HepG2 (cell line): ENCODE data around the gene ATPAF2. TPM values are rescaled to one million over a fixed set of nuclear protein-coding genes. Genes with fewer than 3 reads are reported as not detected.

Experiments
- DBP ChIP-seq: sonication (generic); formaldehyde crosslinking; IDR thresholded peaks from 2 replicates; pipeline ENCODE4 v1.4.0; 2020; ENCODE audit warnings: missing genetic modification reagents; ENCODE audit errors: not compliant biosample characterization
- DRAP1 ChIP-seq: IDR thresholded peaks from 2 replicates; pipeline ENCODE4 v1.6.1; 2016; ENCODE audit warnings: missing genetic modification reagents, missing compliant biosample characterization
- GPBP1L1 ChIP-seq: sonication (generic); formaldehyde crosslinking; IDR thresholded peaks from 2 replicates; pipeline ENCODE4 v1.5.0; 2020; ENCODE audit warnings: mild to moderate bottlenecking, missing genetic modification reagents
- GRHL1 ChIP-seq: sonication (generic); formaldehyde crosslinking; conservative IDR thresholded peaks from 2 replicates; pipeline ENCODE4 v1.8.0; 2022; ENCODE audit warnings: missing genetic modification reagents
- HIVEP1 ChIP-seq: sonication (generic); formaldehyde crosslinking; IDR thresholded peaks from 2 replicates; pipeline ENCODE4 v1.4.0; 2020; ENCODE audit warnings: mild to moderate bottlenecking, missing genetic modification reagents
- RCOR2 ChIP-seq: IDR thresholded peaks from 2 replicates; pipeline ENCODE4 v1.6.1; 2016; ENCODE audit warnings: missing biosample characterization, missing genetic modification reagents
- RFX1 ChIP-seq: fragments of 450-650 bp; IDR thresholded peaks from 2 replicates; pipeline ENCODE4 v1.6.1; 2017
- SALL2 ChIP-seq: sonication (generic); formaldehyde crosslinking; IDR thresholded peaks from 2 replicates; pipeline ENCODE4 v1.8.1; 2023; ENCODE audit warnings: mild to moderate bottlenecking, missing genetic modification reagents, inconsistent platforms
- SIN3B ChIP-seq: fragments of 150-350 bp; IDR thresholded peaks from 2 replicates; pipeline ENCODE4 v1.6.1; 2014; ENCODE audit warnings: low read length
- SIX4 ChIP-seq: sonication (generic); formaldehyde crosslinking; IDR thresholded peaks from 2 replicates; pipeline ENCODE4 v1.4.0; 2020; ENCODE audit warnings: missing genetic modification reagents
- SRSF9 ChIP-seq: fragments of 200-400 bp; formaldehyde crosslinking; IDR thresholded peaks from 2 replicates; pipeline ENCODE4 v1.6.1; 2018; ENCODE audit warnings: borderline replicate concordance, mild to moderate bottlenecking, low read depth, low read length; ENCODE audit not compliant: insufficient read depth, poor library complexity, severe bottlenecking
- STAG1 ChIP-seq: sonication (generic); formaldehyde crosslinking; IDR thresholded peaks from 2 replicates; pipeline ENCODE4 v1.4.0; 2020; ENCODE audit warnings: missing genetic modification reagents
- TFE3 ChIP-seq: IDR thresholded peaks from 2 replicates; pipeline ENCODE4 v1.6.1; 2016
- THAP9 ChIP-seq: sonication (generic); formaldehyde crosslinking; IDR thresholded peaks from 2 replicates; pipeline ENCODE4; 2020; ENCODE audit warnings: missing genetic modification reagents, mild to moderate bottlenecking, borderline replicate concordance
- YEATS2 ChIP-seq: sonication (generic); formaldehyde crosslinking; IDR thresholded peaks from 2 replicates; pipeline ENCODE4 v1.4.0; 2020; ENCODE audit warnings: missing genetic modification reagents, borderline replicate concordance
- ZFP36L1 ChIP-seq: sonication (generic); formaldehyde crosslinking; IDR thresholded peaks from 2 replicates; pipeline ENCODE4 v1.8.0; 2022; ENCODE audit warnings: mild to moderate bottlenecking, missing genetic modification reagents, moderate library complexity
- ZNF33B ChIP-seq: sonication (generic); formaldehyde crosslinking; IDR thresholded peaks from 2 replicates; pipeline ENCODE4 v1.5.1; 2020; ENCODE audit warnings: mild to moderate bottlenecking, missing genetic modification reagents
- ZNF34 ChIP-seq: sonication (generic); formaldehyde crosslinking; IDR thresholded peaks from 2 replicates; pipeline ENCODE4 v1.4.0; 2020; ENCODE audit warnings: mild to moderate bottlenecking, missing genetic modification reagents, borderline replicate concordance
- ZNF530 ChIP-seq: sonication (generic); formaldehyde crosslinking; IDR thresholded peaks from 2 replicates; pipeline ENCODE4 v1.5.0; 2020; ENCODE audit warnings: low read depth, mild to moderate bottlenecking, missing genetic modification reagents
- ZNF879 ChIP-seq: sonication (generic); formaldehyde crosslinking; IDR thresholded peaks from 2 replicates; pipeline ENCODE4 v1.8.1; 2023; ENCODE audit warnings: missing genetic modification reagents
- polyA plus RNA-seq, 8 experiments: library from polyadenylated mRNA; depleted of rRNA in 3 of 8; stranded (reverse) in 7 of 8; unstranded in 1 of 8; fragments of >200 nt; fragmentation: Illumina TruSeq in 4 of 8; extraction: Trizol in 4 of 8; gene quantifications; 2 replicates each; pipeline versions ENCODE4 v1.2.1 to v1.2.3, GENCODE V29; 2011 to 2016; ENCODE audit warnings: low read depth in 4 of 8, missing spikeins in 1 of 8, mixed read lengths in 1 of 8; ENCODE audit not compliant: insufficient read depth in 1 of 8
- total RNA-seq, 5 experiments: library from RNA; depleted of rRNA; stranded (reverse); fragments of >200 nt; fragmentation: Illumina TruSeq; extraction: Trizol; gene quantifications; 2 replicates each; pipeline ENCODE4 v1.2.3, GENCODE V29; 2016; ENCODE audit warnings: low read depth in 1 of 5

ATPAF2 gene
- total and polyA plus RNA-seq, 2 of the 13 experiments (the other 11 are each of a cell fraction or from before 2014, with no cell fraction given) = 15.0 to 16.5 TPM

GRCh38 chr17:18087610-18088491, 48.9 kb upstream of the ATPAF2 start, which contains the start of gene DRG2 (continued):
- TF ChIP-seq ZNF530 (CRISPR knock-in tag) (no peak), THAP9 (peak; percentile 92), GPBP1L1 (CRISPR knock-in tag) (no peak), SALL2 (peak; percentile 96), TFE3 (CRISPR knock-in tag) (peak; percentile 79), YEATS2 (CRISPR knock-in tag) (peak; percentile 97), STAG1 (CRISPR knock-in tag) (0 out of 2 replicates have a peak, but pooled peaks have one; percentile 21), RFX1 (no peak), SIN3B (peak; percentile 80; the same call in 1 of the 2 replicates), DBP (no peak), ZNF879 (CRISPR knock-in tag) (peak; percentile 73; the same call in 1 of the 2 replicates), ZNF34 (CRISPR knock-in tag) (peak; percentile 92; the same call in 1 of the 2 replicates), SRSF9 (no peak), HIVEP1 (no peak; the same call in 1 of the 2 replicates), ZFP36L1 (CRISPR knock-in tag) (peak; percentile 43; the same call in 1 of the 2 replicates), RCOR2 (CRISPR knock-in tag) (peak; percentile 98), SIX4 (CRISPR knock-in tag) (peak; percentile 68; the same call in 1 of the 2 replicates), ZNF33B (CRISPR knock-in tag) (no peak), DRAP1 (CRISPR knock-in tag) (peak; percentile 79), GRHL1 (no peak)
